ENCODE results near the gene CCNB3. TPM values are rescaled to one million over a fixed set of nuclear protein-coding genes. Genes with fewer than 3 reads are reported as not detected.

CCNB3 gene
- total and polyA plus RNA-seq, 8 donors, result 0.51 to 0.85 (median 0.65) TPM

DNA sequence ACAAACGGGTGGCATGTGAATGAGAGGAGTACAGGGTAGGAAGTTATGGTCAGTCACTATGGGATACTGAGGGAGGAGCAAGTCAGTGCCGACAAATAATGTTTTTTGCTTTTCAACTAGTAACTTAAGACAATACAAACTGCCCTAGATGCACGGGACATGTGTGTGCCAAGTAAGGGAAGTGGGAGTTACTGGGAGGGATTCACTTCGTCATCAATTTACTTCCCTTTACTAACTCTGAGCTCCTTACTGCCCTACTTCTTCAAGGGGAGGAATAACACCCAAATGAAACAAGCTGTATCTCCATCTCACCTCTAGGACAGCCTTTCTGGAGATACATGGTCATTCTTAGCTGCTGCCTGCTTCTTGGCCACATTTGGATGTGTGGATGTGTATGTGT, 168.4 kb downstream of the CCNB3 start:
- Histone ChIP-seq H3K4me3 (no peak overlapping the region), H3K27me3 (peaks cover 0 to 6% of the 10 kb centered on the region in 2 donors), H3K9me3 (no peaks in the 10 kb centered on the region), H3K4me1 (no peaks in the 10 kb centered on the region), H3K27ac (no peak overlapping the region), H3K36me3 (no peaks in the 10 kb centered on the region)
- intact Hi-C loops (cut with DNase I), result no loop called here
- TF ChIP-seq, protein P1, sequence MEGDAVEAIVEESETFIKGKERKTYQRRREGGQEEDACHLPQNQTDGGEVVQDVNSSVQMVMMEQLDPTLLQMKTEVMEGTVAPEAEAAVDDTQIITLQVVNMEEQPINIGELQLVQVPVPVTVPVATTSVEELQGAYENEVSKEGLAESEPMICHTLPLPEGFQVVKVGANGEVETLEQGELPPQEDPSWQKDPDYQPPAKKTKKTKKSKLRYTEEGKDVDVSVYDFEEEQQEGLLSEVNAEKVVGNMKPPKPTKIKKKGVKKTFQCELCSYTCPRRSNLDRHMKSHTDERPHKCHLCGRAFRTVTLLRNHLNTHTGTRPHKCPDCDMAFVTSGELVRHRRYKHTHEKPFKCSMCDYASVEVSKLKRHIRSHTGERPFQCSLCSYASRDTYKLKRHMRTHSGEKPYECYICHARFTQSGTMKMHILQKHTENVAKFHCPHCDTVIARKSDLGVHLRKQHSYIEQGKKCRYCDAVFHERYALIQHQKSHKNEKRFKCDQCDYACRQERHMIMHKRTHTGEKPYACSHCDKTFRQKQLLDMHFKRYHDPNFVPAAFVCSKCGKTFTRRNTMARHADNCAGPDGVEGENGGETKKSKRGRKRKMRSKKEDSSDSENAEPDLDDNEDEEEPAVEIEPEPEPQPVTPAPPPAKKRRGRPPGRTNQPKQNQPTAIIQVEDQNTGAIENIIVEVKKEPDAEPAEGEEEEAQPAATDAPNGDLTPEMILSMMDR (IDR thresholded peaks at IDR 0.05), result no peak
- DNase-seq (no peak), ATAC-seq (no peak)

DNA sequence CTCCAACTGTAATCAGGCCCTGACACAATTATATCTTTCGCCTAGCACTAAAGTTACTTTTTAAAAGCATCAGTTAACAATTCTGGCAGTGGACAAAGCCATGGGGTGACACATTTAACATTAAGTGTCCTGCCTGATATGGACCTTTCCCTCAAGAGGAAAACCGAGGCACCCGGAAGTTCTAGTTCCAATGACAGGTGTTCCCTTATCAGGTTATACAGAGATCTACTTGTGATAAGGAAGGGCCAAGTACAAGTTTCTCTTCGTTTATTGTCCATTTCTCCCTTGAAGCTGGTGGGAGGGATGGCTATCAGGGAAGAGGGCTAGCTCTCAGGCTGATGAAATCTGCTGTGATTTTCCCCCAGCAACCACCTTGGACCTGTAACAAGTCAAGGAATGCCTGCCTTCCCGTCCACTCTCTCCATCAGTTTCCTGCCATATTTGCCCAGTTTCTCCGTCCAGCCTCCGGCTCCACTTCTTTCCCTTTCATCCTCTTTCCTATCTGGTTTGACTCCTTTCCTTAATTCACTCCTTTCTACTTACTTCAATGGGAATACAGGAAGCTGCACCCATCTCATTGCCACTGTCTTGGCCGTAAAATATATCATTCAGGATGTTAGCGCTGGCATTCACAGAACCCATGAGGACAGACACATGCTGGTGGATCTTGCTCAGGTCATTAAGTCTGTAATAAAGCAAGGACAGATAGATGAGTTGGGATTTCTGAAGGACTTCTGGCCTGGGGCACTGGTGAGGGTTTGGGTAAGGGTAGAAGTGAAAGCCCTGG, 171.1 kb downstream of the CCNB3 start:
- no peak overlapping the region for H3K4me3 ChIP-seq
- no peak overlapping the region for H3K27ac ChIP-seq
- H3K36me3 ChIP-seq, result no peaks in the 10 kb centered on the region
- DNase-seq (no peak), ATAC-seq (no peak)
- H3K27me3 ChIP-seq, result peaks cover 0 to 13% of the 10 kb centered on the region in 2 donors
- TF ChIP-seq, protein P1 (IDR thresholded peaks at IDR 0.05), result no peak
- no peaks in the 10 kb centered on the region for H3K4me1 ChIP-seq
- H3K9me3 ChIP-seq, result no peaks in the 10 kb centered on the region
- intact Hi-C loops (cut with DNase I), result no loop called here

DNA sequence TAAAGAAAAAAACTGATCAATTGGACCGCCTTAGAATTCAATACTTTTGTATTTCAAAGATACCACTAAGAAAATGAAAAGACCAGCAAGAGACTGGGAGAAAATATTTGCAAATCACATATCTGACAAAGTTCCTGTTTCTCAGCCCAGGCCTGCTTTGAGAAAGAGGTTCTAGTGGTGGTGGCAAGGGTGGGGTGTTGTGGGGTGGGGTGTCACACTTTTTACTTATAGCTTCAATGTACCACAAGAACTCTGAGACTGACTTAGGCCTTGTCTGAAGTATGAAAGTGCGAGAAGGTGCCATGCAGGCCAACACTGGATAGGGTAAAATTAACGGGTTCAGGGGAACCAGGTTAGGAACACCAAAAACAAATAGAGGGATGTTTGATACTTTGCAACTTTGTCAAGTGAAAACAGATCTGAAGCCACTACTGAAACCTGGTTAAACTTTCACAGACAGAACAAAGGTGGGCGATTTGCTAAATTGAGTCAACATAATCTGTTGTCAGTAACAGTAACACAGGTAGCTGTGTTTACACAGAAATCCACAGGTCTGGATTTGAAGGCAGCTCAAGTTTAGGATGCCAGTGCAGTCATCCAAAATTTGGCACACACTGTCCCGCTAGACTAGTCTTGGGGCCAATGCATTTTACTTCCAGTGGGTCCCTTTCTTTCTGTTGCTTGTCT, 177.3 kb downstream of the CCNB3 start:
- H3K4me1 ChIP-seq, result no peaks in the 10 kb centered on the region
- DNase-seq (no peak), ATAC-seq (no peak)
- H3K36me3 ChIP-seq, result no peaks in the 10 kb centered on the region
- H3K27me3 ChIP-seq, result peaks cover 0 to 13% of the 10 kb centered on the region in 2 donors
- H3K4me3 ChIP-seq, result no peak overlapping the region
- TF ChIP-seq, protein P1 (IDR thresholded peaks at IDR 0.05), result no peak
- no peaks in the 10 kb centered on the region for H3K9me3 ChIP-seq
- intact Hi-C loops (cut with DNase I), result no loop called here
- no peak overlapping the region for H3K27ac ChIP-seq

DNA sequence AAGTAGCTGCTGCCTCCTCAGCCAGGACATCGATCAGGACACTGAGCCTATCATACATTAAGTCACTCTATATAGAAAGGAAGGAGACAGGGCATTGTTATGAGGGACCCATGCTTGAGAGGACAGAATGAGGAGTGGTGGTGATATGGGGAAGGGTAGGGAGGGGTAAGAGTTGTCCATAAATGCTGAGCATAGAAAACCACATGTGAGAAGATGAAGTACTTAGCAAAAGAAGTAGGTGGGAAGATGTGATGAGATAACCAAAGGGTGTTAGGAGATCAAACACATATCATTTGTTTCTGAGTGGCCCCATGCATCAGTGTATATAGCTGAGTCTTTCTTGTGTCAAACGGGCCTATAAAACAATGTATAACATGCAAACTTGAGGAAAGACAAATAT, 182.0 kb downstream of the CCNB3 start:
- ATAC-seq (no peak), DNase-seq (no peak)

DNA sequence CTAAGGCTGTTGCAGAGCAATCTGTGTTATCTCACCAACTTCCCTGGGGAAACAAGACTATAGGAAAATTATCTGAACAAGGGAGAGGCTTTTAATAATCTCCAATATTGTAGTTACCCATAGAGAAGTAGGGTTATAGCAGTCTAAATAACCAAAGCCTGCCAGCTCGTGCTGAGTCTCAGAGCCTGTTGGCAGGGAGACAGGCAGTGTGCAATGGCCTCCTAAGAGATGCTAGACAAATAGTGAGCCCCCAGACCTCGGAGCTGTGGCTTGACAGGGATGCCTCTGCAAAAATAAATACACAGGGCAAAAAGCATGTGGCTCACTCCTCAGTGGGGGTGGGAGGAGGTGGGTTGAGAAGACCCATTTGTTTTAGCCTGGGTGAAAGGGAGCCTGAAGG, 189.3 kb downstream of the CCNB3 start:
- ATAC-seq (no peak), DNase-seq (no peak)
- Histone ChIP-seq H3K27ac (no peak overlapping the region), H3K9me3 (no peaks in the 10 kb centered on the region), H3K4me3 (no peak overlapping the region), H3K27me3 (no peaks in the 10 kb centered on the region), H3K36me3 (no peaks in the 10 kb centered on the region), H3K4me1 (no peaks in the 10 kb centered on the region)
- intact Hi-C loops (cut with DNase I), result no loop called here
- TF ChIP-seq, protein P1 (IDR thresholded peaks at IDR 0.05), result no peak

More for the DNA sequence above, 182.0 kb downstream of the CCNB3 start:
- TF ChIP-seq, protein P1 (IDR thresholded peaks at IDR 0.05), result no peak
- no peak overlapping the region for H3K27ac ChIP-seq
- H3K36me3 ChIP-seq, result no peaks in the 10 kb centered on the region
- no peak overlapping the region for H3K4me3 ChIP-seq
- intact Hi-C loops (cut with DNase I), result no loop called here
- H3K27me3 ChIP-seq, result no peaks in the 10 kb centered on the region
- no peaks in the 10 kb centered on the region for H3K9me3 ChIP-seq
- no peaks in the 10 kb centered on the region for H3K4me1 ChIP-seq

Measured in left lung (tissue), 10 donors.